Measurements from ENCODE around the gene AGAP3. TPM values are rescaled to one million over a fixed set of nuclear protein-coding genes. Genes with fewer than 3 reads are reported as not detected.

AGAP3 gene
- total RNA-seq, 1 experiment from 2014 or later = 115 TPM

DNA sequence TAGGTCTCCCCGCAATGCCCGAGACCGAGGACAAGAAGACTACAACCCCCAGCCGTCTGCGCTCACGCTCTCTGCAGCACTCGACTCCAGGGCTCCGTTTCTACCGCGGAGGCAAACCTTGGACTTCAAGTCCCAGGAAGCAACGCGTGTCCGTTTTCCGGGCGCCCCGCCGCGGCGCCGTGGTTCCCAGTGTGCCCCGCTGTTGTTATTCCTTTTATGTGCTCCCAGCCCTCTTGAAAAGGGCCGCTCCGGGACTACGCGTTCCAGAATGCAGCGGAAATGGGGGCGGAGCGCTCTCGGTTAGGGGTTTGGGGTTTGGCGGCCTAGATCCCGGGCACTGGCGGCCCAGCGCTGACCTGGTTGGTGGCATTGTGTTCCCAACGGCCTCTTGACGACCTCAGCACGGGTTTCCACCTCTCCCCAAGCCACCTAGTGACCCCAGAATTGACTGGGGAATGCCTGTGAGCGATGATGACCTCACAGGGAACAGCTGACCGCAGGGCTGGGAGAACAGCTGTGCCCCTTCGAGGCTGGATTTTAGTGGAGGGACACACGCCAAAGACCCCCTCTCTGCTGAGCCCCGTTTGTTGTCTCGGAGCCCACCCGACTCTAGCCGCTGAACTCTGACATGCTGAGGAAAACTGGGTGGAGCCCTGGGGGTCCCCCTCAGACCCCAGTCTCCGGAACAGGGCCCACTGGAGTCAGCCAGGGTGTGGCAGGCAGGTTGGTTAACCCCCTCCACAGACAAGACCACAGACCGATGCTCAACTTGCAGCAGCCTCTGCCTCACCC is 28.1 kb upstream of the AGAP3 start:
- Histone ChIP-seq H3K36me3 (ENCODE audit: insufficient read depth, low read length, poor library complexity, severe bottlenecking) (no peaks in the 10 kb centered on the region), H3K4me1 (ENCODE audit: insufficient read depth, low read length, poor library complexity, severe bottlenecking) (peaks cover 34% of the 10 kb centered on the region), H3K27me3 (replicated peaks; ENCODE audit: insufficient read depth, low read depth, low read length, poor library complexity) (no peaks in the 10 kb centered on the region), H3K27ac (ENCODE audit: low read depth, low read length, poor library complexity, severe bottlenecking) (peak overlapping the region; percentile 78), H3K4me3 (ENCODE audit: low read depth, low read length, poor library complexity, severe bottlenecking) (peak overlapping the region; percentile 99), H3K9me3 (ENCODE audit: low read depth, low read length, poor library complexity, severe bottlenecking) (no peaks in the 10 kb centered on the region)
- ChIA-PET CTCF (no interaction called here), POLR2A (ENCODE audit: low non-redundant PET) (no interaction called here)
- BruUV-seq (replicated peaks) = TSS peak; percentile 70
- peak; percentile 100 for DNase-seq (ENCODE audit: low spot score)
- intact Hi-C loops (cut with micrococcal nuclease; ENCODE audit: unreplicated experiment) = loop anchor here (2.0 to 5.0 kb wide), 2 partner anchors 29 to 174 kb away; partner anchors contain the start of genes ABCB8 and CHPF2
- TF ChIP-seq, protein P1, sequence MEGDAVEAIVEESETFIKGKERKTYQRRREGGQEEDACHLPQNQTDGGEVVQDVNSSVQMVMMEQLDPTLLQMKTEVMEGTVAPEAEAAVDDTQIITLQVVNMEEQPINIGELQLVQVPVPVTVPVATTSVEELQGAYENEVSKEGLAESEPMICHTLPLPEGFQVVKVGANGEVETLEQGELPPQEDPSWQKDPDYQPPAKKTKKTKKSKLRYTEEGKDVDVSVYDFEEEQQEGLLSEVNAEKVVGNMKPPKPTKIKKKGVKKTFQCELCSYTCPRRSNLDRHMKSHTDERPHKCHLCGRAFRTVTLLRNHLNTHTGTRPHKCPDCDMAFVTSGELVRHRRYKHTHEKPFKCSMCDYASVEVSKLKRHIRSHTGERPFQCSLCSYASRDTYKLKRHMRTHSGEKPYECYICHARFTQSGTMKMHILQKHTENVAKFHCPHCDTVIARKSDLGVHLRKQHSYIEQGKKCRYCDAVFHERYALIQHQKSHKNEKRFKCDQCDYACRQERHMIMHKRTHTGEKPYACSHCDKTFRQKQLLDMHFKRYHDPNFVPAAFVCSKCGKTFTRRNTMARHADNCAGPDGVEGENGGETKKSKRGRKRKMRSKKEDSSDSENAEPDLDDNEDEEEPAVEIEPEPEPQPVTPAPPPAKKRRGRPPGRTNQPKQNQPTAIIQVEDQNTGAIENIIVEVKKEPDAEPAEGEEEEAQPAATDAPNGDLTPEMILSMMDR (conservative IDR thresholded peaks at IDR 0.05; ENCODE audit: low read depth, low read length) = no peak
- no peak for TF ChIP-seq EZH2 (IDR thresholded peaks at IDR 0.05; ENCODE audit: borderline replicate concordance, low read depth, low read length, poor library complexity, severe bottlenecking)

DNA sequence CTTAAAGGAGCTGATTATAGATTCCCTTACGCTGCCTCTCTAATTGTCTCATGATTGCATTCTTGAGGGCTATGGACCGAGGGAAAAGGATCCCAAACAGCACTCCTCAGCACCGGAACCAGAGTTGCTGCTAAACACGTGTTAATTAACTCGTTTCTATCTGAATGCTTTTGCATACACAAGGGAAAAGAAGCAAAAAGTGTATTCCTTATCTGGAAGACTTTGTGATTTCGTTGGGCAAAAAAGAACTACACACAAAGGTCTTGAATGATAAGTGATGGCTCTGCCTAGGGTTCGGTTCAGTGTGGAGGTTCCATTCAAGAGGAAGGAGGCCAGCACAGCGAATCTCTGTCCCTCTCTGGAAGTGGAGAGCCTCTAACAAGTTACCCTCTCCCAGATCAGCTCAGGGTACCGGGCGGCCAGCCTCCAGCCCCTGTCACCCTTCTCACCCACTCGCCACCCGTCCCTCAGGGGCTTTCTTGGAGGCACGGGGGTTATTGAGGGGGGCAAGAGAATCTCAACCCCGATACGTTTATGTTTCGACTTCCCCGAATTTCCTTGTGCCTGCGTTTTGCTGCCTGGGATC is 27.4 kb upstream of the AGAP3 start:
- BruUV-seq (replicated peaks) = no TSS peak
- no peaks in the 10 kb centered on the region for H3K27me3 ChIP-seq (replicated peaks; ENCODE audit: insufficient read depth, low read depth, low read length, poor library complexity)
- no peak for DNase-seq (ENCODE audit: low spot score)
- no peaks in the 10 kb centered on the region for H3K9me3 ChIP-seq (ENCODE audit: low read depth, low read length, poor library complexity, severe bottlenecking)
- intact Hi-C loops (cut with micrococcal nuclease; ENCODE audit: unreplicated experiment) = loop anchor here (2.0 to 5.0 kb wide), 2 partner anchors 30 to 173 kb away; partner anchors contain the start of genes ABCB8 and CHPF2
- ChIA-PET CTCF (no interaction called here), POLR2A (ENCODE audit: low non-redundant PET) (no interaction called here)
- peak overlapping the region; percentile 78 for H3K27ac ChIP-seq (ENCODE audit: low read depth, low read length, poor library complexity, severe bottlenecking)
- peak overlapping the region; percentile 99 for H3K4me3 ChIP-seq (ENCODE audit: low read depth, low read length, poor library complexity, severe bottlenecking)
- peaks cover 3% of the 10 kb centered on the region for H3K36me3 ChIP-seq (ENCODE audit: insufficient read depth, low read length, poor library complexity, severe bottlenecking)
- peaks cover 34% of the 10 kb centered on the region for H3K4me1 ChIP-seq (ENCODE audit: insufficient read depth, low read length, poor library complexity, severe bottlenecking)
- no peak for TF ChIP-seq EZH2 (IDR thresholded peaks at IDR 0.05; ENCODE audit: borderline replicate concordance, low read depth, low read length, poor library complexity, severe bottlenecking)
- TF ChIP-seq, protein P1 (conservative IDR thresholded peaks at IDR 0.05; ENCODE audit: low read depth, low read length) = no peak

DNA sequence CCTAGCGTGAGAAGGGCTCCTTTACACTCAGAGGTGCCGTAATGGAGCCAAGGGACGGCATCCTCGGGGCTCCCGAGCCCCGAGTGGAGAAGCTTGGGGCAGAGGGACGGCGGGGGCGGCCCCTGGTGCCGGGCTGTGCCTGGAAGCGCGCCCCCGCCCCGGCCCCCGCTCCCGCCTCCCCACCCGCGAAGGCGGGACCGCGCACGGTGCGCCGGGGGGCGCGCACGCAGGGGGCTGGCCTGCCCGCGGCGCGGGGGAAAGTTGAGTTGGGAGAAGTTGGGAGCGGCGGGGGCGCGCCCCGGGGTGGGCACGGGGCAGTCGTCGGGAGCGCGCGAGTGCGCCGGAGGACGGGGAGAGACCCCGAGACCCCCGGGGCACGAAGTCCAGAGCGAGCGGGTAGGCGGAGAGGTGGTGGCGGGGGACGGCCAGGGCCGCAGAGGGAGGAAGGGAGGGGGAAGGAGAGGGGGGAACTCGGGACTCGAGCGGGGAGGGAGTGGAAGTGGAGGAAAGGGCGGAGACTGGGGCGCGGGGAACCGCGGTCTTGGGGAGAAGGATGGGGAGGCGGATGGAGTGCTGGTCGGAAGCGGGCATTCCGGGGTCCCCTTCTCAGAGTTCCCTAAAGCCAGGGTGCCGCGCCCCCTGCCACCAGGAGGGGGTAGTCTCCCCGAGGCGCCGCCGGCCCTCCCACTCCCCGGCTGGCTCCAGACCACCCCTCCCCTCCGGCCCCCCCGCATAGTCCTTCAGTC is 26.7 kb upstream of the AGAP3 start, which contains the start of gene SLC4A2:
TSS of gene SLC4A2 (plus strand) at position 223 of the 746 bp plus-strand sequence. CDS start 2,399 bp downstream, outside the sequence.
- intact Hi-C loops (cut with micrococcal nuclease; ENCODE audit: unreplicated experiment) = loop anchor here (2.0 to 5.0 kb wide), 2 partner anchors 31 to 173 kb away; partner anchors contain the start of genes ABCB8 and CHPF2
- H3K27me3 ChIP-seq (replicated peaks; ENCODE audit: insufficient read depth, low read depth, low read length, poor library complexity) = no peaks in the 10 kb centered on the region
- H3K36me3 ChIP-seq (ENCODE audit: insufficient read depth, low read length, poor library complexity, severe bottlenecking) = peaks cover 5% of the 10 kb centered on the region
- no peaks in the 10 kb centered on the region for H3K9me3 ChIP-seq (ENCODE audit: low read depth, low read length, poor library complexity, severe bottlenecking)
- peaks cover 34% of the 10 kb centered on the region for H3K4me1 ChIP-seq (ENCODE audit: insufficient read depth, low read length, poor library complexity, severe bottlenecking)
- ChIA-PET POLR2A (ENCODE audit: low non-redundant PET) (no interaction called here), CTCF (interaction anchor here (1.0 kb wide), 1 partner anchor 31 kb away, joined by 3 read pairs; the partner anchor contains the start of gene ABCB8)
- BruUV-seq (replicated peaks) = no TSS peak
- H3K27ac ChIP-seq (ENCODE audit: low read depth, low read length, poor library complexity, severe bottlenecking) = peak within 1 kb of the TSS; percentile 78
- no peak for TF ChIP-seq EZH2 (IDR thresholded peaks at IDR 0.05; ENCODE audit: borderline replicate concordance, low read depth, low read length, poor library complexity, severe bottlenecking)
- TF ChIP-seq, protein P1 (conservative IDR thresholded peaks at IDR 0.05; ENCODE audit: low read depth, low read length) = peak; percentile 58
- DNase-seq (ENCODE audit: low spot score) = peak; percentile 89
- peak within 1 kb of the TSS; percentile 99 for H3K4me3 ChIP-seq (ENCODE audit: low read depth, low read length, poor library complexity, severe bottlenecking)
